ENCODE results near the gene SMAD7. TPM values are rescaled to one million over a fixed set of nuclear protein-coding genes. Genes with fewer than 3 reads are reported as not detected.

Gene SMAD7
- total RNA-seq, 1 donor from 2014 or later = 6.9 TPM

GRCh38 chr18:48996901-48997463 is 46.2 kb upstream of the SMAD7 start:
- ATAC-seq (ENCODE audit: low read depth) (no peak), DNase-seq (no peak)
- H3K4me1 Mint-ChIP-seq = peaks cover 20% of the 10 kb centered on the region
- no peak overlapping the region for H3K4me3 Mint-ChIP-seq
- TF ChIP-seq CTCF (IDR thresholded peaks at IDR 0.05) = no peak
- ChIA-PET POLR2A (interaction anchor here (1.1 kb wide), 1 partner anchor 490 kb away, joined by 6 read pairs; the partner anchor contains the start of gene C18orf32), CTCF (no interaction called here)
- H3K9me3 Mint-ChIP-seq = no peaks in the 10 kb centered on the region
- H3K36me3 Mint-ChIP-seq (ENCODE audit: low read depth) = no peaks in the 10 kb centered on the region
- intact Hi-C loops (cut with micrococcal nuclease) = no loop called here
- no peaks in the 10 kb centered on the region for H3K27me3 Mint-ChIP-seq
- no peak overlapping the region for H3K27ac Mint-ChIP-seq

DNA sequence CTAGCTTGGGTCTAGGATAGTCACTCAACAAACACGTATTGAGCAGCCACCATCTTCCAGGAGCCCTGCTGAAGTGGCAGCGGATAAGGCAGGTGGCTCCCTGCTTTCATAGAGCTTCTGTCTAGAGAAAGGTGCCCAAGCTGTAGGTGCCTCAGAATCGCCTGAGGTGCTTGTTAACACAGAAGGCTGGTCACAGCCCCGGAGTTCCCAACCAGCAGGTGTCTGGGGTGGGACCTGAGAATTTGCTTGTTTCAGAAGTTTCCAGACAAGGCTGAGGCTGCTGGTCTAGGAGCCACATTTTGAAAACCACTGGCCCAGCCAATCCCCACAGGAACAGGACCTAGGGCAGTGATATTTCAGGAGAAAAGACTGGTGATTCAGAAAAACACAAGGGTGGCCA is 45.3 kb upstream of the SMAD7 start:
- ChIA-PET CTCF (no interaction called here), POLR2A (no interaction called here)
- Mint-ChIP-seq H3K9me3 (no peaks in the 10 kb centered on the region), H3K36me3 (ENCODE audit: low read depth) (no peaks in the 10 kb centered on the region), H3K27ac (no peak overlapping the region), H3K4me1 (peaks cover 20% of the 10 kb centered on the region), H3K4me3 (no peak overlapping the region), H3K27me3 (no peaks in the 10 kb centered on the region)
- DNase-seq (no peak), ATAC-seq (ENCODE audit: low read depth) (no peak)
- no peak for TF ChIP-seq CTCF (IDR thresholded peaks at IDR 0.05)
- intact Hi-C loops (cut with micrococcal nuclease) = no loop called here

- no peak for ATAC-seq (ENCODE audit: low read depth)
- POLR2A ChIA-PET = no interaction called here
- intact Hi-C loops (cut with micrococcal nuclease) = loop anchor here (5.0 kb wide), 1 partner anchor 37 kb away; no protein-coding TSS in a partner anchor
Measured at GRCh38 chr18:48994926-48995835, 44.4 kb upstream of the SMAD7 start.

DNA sequence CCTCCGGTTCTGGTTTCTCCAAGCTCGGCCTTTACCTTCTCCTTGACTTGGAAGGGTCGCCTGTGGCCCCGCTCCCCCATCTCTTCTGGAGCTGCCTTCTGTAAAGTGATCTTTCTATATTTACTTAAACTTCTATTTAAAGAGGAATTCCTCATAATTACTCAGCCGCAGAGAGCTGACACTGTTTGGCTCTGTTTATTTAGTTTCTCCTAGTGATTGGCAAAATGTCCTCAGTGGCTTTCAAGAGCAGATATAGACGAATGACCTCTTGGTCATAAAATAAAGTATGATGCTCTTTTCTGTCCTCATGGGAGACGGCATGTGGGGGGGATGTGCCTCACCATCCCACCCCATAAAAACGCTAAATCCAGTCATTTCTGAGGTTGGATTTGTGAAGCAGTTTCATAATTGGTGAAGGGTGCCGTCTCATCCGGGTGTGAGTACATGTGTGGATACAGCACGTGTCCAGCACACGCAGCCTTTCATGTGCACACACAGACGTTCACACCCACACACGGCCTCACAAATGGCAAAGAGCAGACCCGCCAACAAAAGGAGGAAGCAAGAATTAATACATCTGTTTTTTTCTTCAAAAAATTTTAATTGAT is 43.4 kb upstream of the SMAD7 start:
- H3K4me3 Mint-ChIP-seq = no peak overlapping the region
- CTCF ChIA-PET = no interaction called here
- no peak for TF ChIP-seq CTCF (IDR thresholded peaks at IDR 0.05)
- no peaks in the 10 kb centered on the region for H3K36me3 Mint-ChIP-seq (ENCODE audit: low read depth)
- peak overlapping the region; percentile 42 for H3K27ac Mint-ChIP-seq
- DNase-seq = no peak
- POLR2A ChIA-PET = no interaction called here
- intact Hi-C loops (cut with micrococcal nuclease) = loop anchor here (5.0 kb wide), 1 partner anchor 38 kb away; no protein-coding TSS in a partner anchor
- no peaks in the 10 kb centered on the region for H3K27me3 Mint-ChIP-seq
- H3K4me1 Mint-ChIP-seq = peaks cover 20% of the 10 kb centered on the region
- ATAC-seq (ENCODE audit: low read depth) = no peak
- H3K9me3 Mint-ChIP-seq = no peaks in the 10 kb centered on the region

More at GRCh38 chr18:48994926-48995835, 44.4 kb upstream of the SMAD7 start:
- Mint-ChIP-seq H3K27me3 (no peaks in the 10 kb centered on the region), H3K36me3 (ENCODE audit: low read depth) (no peaks in the 10 kb centered on the region), H3K4me1 (peaks cover 20% of the 10 kb centered on the region), H3K27ac (no peak overlapping the region), H3K4me3 (no peak overlapping the region), H3K9me3 (no peaks in the 10 kb centered on the region)
- no peak for TF ChIP-seq CTCF (IDR thresholded peaks at IDR 0.05)
- CTCF ChIA-PET = no interaction called here
- DNase-seq = no peak

GRCh38 chr18:48993586-48993985 is 42.8 kb upstream of the SMAD7 start:
- H3K27me3 Mint-ChIP-seq = no peaks in the 10 kb centered on the region
- peaks cover 20% of the 10 kb centered on the region for H3K4me1 Mint-ChIP-seq
- no peak for TF ChIP-seq CTCF (IDR thresholded peaks at IDR 0.05)
- no peak for ATAC-seq (ENCODE audit: low read depth)
- H3K4me3 Mint-ChIP-seq = no peak overlapping the region
- no peaks in the 10 kb centered on the region for H3K36me3 Mint-ChIP-seq (ENCODE audit: low read depth)
- ChIA-PET CTCF (no interaction called here), POLR2A (no interaction called here)
- no peak for DNase-seq
- intact Hi-C loops (cut with micrococcal nuclease) = loop anchor here (2.0 to 5.0 kb wide), 4 partner anchors 19 to 209 kb away; no protein-coding TSS in a partner anchor
- no peak overlapping the region for H3K27ac Mint-ChIP-seq
- H3K9me3 Mint-ChIP-seq = no peaks in the 10 kb centered on the region
